HepG2 (cell line): Measurements from ENCODE around the gene TTC38. TPM values are rescaled to one million over a fixed set of nuclear protein-coding genes. Genes with fewer than 3 reads are reported as not detected.

Experiments used
- AGO1 ChIP-seq: fragments of 200-400 bp; formaldehyde crosslinking; IDR thresholded peaks from 2 replicates; pipeline ENCODE4 v1.6.1; 2017; ENCODE audit warnings: mild to moderate bottlenecking, low read depth, low read length, moderate library complexity; ENCODE audit not compliant: poor library complexity, severe bottlenecking
- ATF7 ChIP-seq, 2 experiments: fragments of 450-650 bp in 1 of 2; sonication (generic) in 1 of 2; formaldehyde crosslinking in 1 of 2; IDR thresholded peaks; 2 replicates each; pipeline versions ENCODE4 v1.4.0 to v1.6.1; 2016 to 2020; ENCODE audit warnings: antibody characterized with exemption in 1 of 2, mild to moderate bottlenecking in 1 of 2, missing genetic modification reagents in 1 of 2
- CENPT ChIP-seq: sonication (generic); formaldehyde crosslinking; IDR thresholded peaks from 2 replicates; pipeline ENCODE4 v1.8.0; 2022; ENCODE audit warnings: low read depth, mild to moderate bottlenecking, moderate library complexity, missing genetic modification reagents
- NONO ChIP-seq, 2 experiments: fragments of 450-650 bp in 1 of 2; sonication (generic) in 1 of 2; formaldehyde crosslinking in 1 of 2; IDR thresholded peaks in 1 of 2; conservative IDR thresholded peaks in 1 of 2; 2 replicates each; pipeline versions ENCODE4 v1.6.1 to v1.8.0; 2017 to 2022; ENCODE audit warnings: mild to moderate bottlenecking in 1 of 2, missing genetic modification reagents in 1 of 2, moderate library complexity in 1 of 2
- PHF5A ChIP-seq: IDR thresholded peaks from one replicate; pipeline ENCODE4 v1.6.1; 2018; ENCODE audit warnings: low read depth, missing genetic modification reagents; ENCODE audit not compliant: unreplicated experiment
- SIN3B ChIP-seq: fragments of 150-350 bp; IDR thresholded peaks from 2 replicates; pipeline ENCODE4 v1.6.1; 2014; ENCODE audit warnings: low read length
- TEAD3 ChIP-seq: optimal IDR thresholded peaks from 2 replicates; pipeline ENCODE3; 2016; ENCODE audit warnings: borderline replicate concordance
- YEATS2 ChIP-seq: sonication (generic); formaldehyde crosslinking; IDR thresholded peaks from 2 replicates; pipeline ENCODE4 v1.4.0; 2020; ENCODE audit warnings: missing genetic modification reagents, borderline replicate concordance
- ZC3H4 ChIP-seq: sonication (generic); formaldehyde crosslinking; IDR thresholded peaks from 2 replicates; pipeline ENCODE4 v1.4.0; 2020; ENCODE audit warnings: missing genetic modification reagents, borderline replicate concordance
- ZMYM4 ChIP-seq: sonication (generic); formaldehyde crosslinking; IDR thresholded peaks from 2 replicates; pipeline ENCODE4 v1.8.1; 2023; ENCODE audit warnings: mild to moderate bottlenecking, missing genetic modification reagents
- ZNF234 ChIP-seq: sonication (generic); formaldehyde crosslinking; conservative IDR thresholded peaks from 2 replicates; pipeline ENCODE4 v1.5.1; 2020; ENCODE audit warnings: mild to moderate bottlenecking, missing genetic modification reagents
- ZNF383 ChIP-seq: sonication (generic); formaldehyde crosslinking; IDR thresholded peaks from 2 replicates; pipeline ENCODE4 v1.4.0; 2020; ENCODE audit warnings: missing genetic modification reagents, mild to moderate bottlenecking, borderline replicate concordance
- ZNF598 ChIP-seq: sonication (generic); formaldehyde crosslinking; IDR thresholded peaks from 2 replicates; pipeline ENCODE4 v1.5.1; 2020; ENCODE audit warnings: mild to moderate bottlenecking, missing genetic modification reagents, borderline replicate concordance
- polyA plus RNA-seq, 8 experiments: library from polyadenylated mRNA; depleted of rRNA in 3 of 8; stranded (reverse) in 7 of 8; unstranded in 1 of 8; fragments of >200 nt; fragmentation: Illumina TruSeq in 4 of 8; extraction: Trizol in 4 of 8; gene quantifications; 2 replicates each; pipeline versions ENCODE4 v1.2.1 to v1.2.3, GENCODE V29; 2011 to 2016; ENCODE audit warnings: low read depth in 4 of 8, missing spikeins in 1 of 8, mixed read lengths in 1 of 8; ENCODE audit not compliant: insufficient read depth in 1 of 8
- total RNA-seq, 5 experiments: library from RNA; depleted of rRNA; stranded (reverse); fragments of >200 nt; fragmentation: Illumina TruSeq; extraction: Trizol; gene quantifications; 2 replicates each; pipeline ENCODE4 v1.2.3, GENCODE V29; 2016; ENCODE audit warnings: low read depth in 1 of 5
- TF ChIP-seq, protein P1 (sequence below): sonication (generic); formaldehyde crosslinking; IDR thresholded peaks from 2 replicates; pipeline ENCODE4 v1.9.0; 2021; ENCODE audit warnings: mild to moderate bottlenecking, missing genetic modification reagents
- TF ChIP-seq, protein P2 (sequence below): IDR thresholded peaks from 2 replicates; pipeline ENCODE4 v1.6.1; 2016; ENCODE audit warnings: missing biosample characterization, missing genetic modification reagents, low read depth
- TF ChIP-seq, protein P3 (sequence below): sonication (generic); formaldehyde crosslinking; IDR thresholded peaks from 2 replicates; pipeline ENCODE4 v1.4.0; 2020; ENCODE audit warnings: missing genetic modification reagents, mild to moderate bottlenecking, borderline replicate concordance
- TF ChIP-seq, protein P4 (sequence below): sonication (generic); formaldehyde crosslinking; IDR thresholded peaks from 2 replicates; pipeline ENCODE4 v1.8.1; 2023; ENCODE audit warnings: mild to moderate bottlenecking, missing genetic modification reagents

TTC38 gene
- total and polyA plus RNA-seq, 2 of the 13 experiments (the other 11 are each of a cell fraction or from before 2014, with no cell fraction given) = 101 to 105 TPM

DNA sequence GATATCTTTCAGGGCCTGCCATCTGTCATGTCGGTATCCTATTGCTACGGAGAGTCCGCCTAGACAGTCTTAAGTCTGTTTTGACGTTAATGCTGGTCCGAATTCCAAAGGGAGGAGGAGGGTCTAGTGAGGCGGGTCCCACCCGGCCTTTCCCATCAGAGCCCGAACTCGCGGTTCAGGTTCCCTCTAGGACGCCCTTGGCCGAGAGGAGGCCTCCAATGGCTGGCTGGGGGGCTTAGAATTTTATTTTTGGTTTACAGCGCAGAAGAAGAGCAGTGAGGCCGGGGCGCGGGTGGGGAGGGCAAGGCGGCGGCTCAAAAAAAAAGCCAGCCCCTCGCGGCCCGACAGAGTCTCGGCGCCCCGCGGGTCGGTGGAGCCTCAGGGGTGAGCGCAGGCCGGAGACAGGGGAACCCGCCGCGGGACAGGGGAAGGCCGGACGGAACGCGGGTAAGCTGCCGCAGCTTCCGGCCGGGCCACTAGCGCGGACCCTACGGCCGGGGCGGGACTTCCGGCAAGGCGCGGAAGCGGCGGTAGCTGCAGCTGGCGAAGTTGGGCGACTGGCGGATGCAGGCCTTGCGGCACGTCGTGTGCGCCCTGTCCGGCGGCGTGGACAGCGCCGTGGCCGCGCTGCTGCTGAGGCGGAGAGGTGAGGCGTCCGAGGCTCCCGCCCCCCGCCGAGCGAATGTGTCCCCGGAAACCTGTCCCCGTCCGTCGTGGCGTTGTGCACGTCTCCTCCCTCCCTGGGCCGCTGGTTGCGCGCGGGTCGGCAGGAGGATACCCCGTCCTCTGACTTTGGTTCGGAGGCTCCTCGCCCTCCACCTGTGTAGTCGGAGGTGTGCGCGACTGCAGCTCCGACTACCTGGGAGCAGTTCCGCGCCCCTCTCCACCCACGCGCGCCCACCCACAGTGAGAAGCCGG, 67.7 kb downstream of the TTC38 start, which contains the start of gene TRMU (continued):
- no peak for TF ChIP-seq ZNF598 (CRISPR knock-in tag)
- TF ChIP-seq ZMYM4 (CRISPR knock-in tag) = peak; percentile 47; the same call in 1 of the 2 replicates
- peak; percentile 77; the same call in 1 of the 2 replicates for TF ChIP-seq SIN3B
- peak; percentile 82 for TF ChIP-seq CENPT
- TF ChIP-seq AGO1 = peak; percentile 28
- TF ChIP-seq, protein P1, sequence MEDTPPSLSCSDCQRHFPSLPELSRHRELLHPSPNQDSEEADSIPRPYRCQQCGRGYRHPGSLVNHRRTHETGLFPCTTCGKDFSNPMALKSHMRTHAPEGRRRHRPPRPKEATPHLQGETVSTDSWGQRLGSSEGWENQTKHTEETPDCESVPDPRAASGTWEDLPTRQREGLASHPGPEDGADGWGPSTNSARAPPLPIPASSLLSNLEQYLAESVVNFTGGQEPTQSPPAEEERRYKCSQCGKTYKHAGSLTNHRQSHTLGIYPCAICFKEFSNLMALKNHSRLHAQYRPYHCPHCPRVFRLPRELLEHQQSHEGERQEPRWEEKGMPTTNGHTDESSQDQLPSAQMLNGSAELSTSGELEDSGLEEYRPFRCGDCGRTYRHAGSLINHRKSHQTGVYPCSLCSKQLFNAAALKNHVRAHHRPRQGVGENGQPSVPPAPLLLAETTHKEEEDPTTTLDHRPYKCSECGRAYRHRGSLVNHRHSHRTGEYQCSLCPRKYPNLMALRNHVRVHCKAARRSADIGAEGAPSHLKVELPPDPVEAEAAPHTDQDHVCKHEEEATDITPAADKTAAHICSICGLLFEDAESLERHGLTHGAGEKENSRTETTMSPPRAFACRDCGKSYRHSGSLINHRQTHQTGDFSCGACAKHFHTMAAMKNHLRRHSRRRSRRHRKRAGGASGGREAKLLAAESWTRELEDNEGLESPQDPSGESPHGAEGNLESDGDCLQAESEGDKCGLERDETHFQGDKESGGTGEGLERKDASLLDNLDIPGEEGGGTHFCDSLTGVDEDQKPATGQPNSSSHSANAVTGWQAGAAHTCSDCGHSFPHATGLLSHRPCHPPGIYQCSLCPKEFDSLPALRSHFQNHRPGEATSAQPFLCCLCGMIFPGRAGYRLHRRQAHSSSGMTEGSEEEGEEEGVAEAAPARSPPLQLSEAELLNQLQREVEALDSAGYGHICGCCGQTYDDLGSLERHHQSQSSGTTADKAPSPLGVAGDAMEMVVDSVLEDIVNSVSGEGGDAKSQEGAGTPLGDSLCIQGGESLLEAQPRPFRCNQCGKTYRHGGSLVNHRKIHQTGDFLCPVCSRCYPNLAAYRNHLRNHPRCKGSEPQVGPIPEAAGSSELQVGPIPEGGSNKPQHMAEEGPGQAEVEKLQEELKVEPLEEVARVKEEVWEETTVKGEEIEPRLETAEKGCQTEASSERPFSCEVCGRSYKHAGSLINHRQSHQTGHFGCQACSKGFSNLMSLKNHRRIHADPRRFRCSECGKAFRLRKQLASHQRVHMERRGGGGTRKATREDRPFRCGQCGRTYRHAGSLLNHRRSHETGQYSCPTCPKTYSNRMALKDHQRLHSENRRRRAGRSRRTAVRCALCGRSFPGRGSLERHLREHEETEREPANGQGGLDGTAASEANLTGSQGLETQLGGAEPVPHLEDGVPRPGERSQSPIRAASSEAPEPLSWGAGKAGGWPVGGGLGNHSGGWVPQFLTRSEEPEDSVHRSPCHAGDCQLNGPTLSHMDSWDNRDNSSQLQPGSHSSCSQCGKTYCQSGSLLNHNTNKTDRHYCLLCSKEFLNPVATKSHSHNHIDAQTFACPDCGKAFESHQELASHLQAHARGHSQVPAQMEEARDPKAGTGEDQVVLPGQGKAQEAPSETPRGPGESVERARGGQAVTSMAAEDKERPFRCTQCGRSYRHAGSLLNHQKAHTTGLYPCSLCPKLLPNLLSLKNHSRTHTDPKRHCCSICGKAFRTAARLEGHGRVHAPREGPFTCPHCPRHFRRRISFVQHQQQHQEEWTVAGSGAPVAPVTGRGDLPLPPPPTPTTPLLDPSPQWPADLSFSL (CRISPR knock-in tag) = 0 out of 2 replicates have a peak, but pooled peaks have one; percentile 71
- TF ChIP-seq, protein P2, sequence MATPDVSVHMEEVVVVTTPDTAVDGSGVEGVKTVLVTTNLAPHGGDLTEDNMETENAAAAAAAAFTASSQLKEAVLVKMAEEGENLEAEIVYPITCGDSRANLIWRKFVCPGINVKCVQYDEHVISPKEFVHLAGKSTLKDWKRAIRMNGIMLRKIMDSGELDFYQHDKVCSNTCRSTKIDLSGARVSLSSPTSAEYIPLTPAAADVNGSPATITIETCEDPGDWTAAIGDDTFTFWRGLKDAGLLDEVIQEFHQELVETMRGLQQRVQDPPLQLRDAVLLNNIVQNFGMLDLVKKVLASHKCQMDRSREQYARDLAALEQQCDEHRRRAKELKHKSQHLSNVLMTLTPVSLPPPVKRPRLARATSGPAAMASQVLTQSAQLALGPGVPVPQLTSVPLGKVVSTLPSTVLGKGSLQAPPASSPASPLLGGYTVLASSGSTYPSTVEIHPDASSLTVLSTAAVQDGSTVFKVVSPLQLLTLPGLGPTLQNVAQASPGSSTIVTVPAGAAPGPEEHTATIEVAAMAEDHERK (CRISPR knock-in tag) = peak; percentile 63; the same call in 1 of the 2 replicates
- TF ChIP-seq, protein P3, sequence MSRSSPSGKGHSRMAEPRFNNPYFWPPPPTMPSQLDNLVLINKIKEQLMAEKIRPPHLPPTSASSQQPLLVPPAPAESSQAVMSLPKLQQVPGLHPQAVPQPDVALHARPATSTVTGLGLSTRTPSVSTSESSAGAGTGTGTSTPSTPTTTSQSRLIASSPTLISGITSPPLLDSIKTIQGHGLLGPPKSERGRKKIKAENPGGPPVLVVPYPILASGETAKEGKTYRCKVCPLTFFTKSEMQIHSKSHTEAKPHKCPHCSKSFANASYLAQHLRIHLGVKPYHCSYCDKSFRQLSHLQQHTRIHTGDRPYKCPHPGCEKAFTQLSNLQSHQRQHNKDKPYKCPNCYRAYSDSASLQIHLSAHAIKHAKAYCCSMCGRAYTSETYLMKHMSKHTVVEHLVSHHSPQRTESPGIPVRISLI (CRISPR knock-in tag) = peak; percentile 52; the same call in 1 of the 2 replicates
- TF ChIP-seq ZNF234 = peak; percentile 53
- TF ChIP-seq PHF5A (CRISPR knock-in tag) = peak; percentile 18
- peak; percentile 97 for TF ChIP-seq YEATS2 (CRISPR knock-in tag)
- TF ChIP-seq ZNF383 (CRISPR knock-in tag) = no peak
- no peak for TF ChIP-seq ATF7 (IDR thresholded peaks at IDR 0.05)
- no peak for TF ChIP-seq ATF7 (CRISPR knock-in tag; IDR thresholded peaks at IDR 0.05)
- peak; percentile 80 for TF ChIP-seq TEAD3 (CRISPR knock-in tag)
- TF ChIP-seq, protein P4, sequence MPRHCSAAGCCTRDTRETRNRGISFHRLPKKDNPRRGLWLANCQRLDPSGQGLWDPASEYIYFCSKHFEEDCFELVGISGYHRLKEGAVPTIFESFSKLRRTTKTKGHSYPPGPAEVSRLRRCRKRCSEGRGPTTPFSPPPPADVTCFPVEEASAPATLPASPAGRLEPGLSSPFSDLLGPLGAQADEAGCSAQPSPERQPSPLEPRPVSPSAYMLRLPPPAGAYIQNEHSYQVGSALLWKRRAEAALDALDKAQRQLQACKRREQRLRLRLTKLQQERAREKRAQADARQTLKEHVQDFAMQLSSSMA = no peak
- TF ChIP-seq ZC3H4 (CRISPR knock-in tag) = no peak
- no peak for TF ChIP-seq NONO (IDR thresholded peaks at IDR 0.05)
- TF ChIP-seq NONO (CRISPR knock-in tag; conservative IDR thresholded peaks at IDR 0.05) = peak; percentile 91
